Measurements from ENCODE around the gene EXT2. TPM values are rescaled to one million over a fixed set of nuclear protein-coding genes. Genes with fewer than 3 reads are reported as not detected.

Gene EXT2
- total RNA-seq, 1 donor from 2014 or later = 78.6 TPM

DNA sequence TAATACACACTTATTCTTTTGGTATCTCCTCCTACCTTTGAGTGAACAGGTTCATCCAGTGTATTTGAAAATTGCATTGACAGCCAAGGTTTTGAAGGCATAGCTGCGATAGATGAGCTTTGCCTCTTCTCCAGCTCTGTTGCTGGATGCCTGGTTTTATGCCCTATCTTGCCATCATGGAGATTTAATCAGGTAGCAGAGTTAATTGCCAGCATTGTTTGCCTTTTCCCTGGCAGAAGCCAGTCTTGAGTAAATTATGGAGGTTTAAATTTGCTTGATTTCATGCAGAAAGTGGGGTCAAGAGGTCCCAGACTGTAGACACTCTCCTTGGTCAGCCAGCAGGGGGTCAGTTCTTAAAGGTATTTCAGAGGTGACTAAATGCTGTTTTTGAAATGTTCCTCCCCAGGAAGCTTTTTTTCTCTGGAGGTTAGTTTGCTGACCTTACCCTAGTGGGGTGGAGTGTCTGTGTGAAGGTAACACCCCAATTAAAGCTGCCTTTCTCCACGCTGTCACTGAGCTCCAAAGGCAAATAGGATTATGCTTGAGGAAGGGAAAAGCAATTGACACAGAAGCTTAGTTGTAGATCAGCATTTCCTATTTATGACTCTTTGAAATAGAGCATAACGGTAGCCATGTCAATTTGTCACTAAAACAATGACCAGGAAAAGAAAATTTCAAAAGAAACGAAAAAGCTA is 96.0 kb downstream of the EXT2 start:
- H3K36me3 ChIP-seq = peaks cover 0 to 16% of the 10 kb centered on the region in 2 donors
- intact Hi-C loops (cut with DNase I) = no loop called here
- no peak for DNase-seq (ENCODE audit: extremely low spot score in 2 of 2)
- H3K4me1 ChIP-seq = no peaks in the 10 kb centered on the region
- TF ChIP-seq POLR2A (IDR thresholded peaks at IDR 0.05) = no peak
- peaks cover 9% of the 10 kb centered on the region for H3K9me3 ChIP-seq
- H3K4me3 ChIP-seq = no peak overlapping the region
- H3K27me3 ChIP-seq = no peaks in the 10 kb centered on the region
- H3K27ac ChIP-seq = no peak overlapping the region

- Histone ChIP-seq H3K9me3 (peaks cover 9% of the 10 kb centered on the region), H3K4me3 (no peak overlapping the region), H3K4me1 (no peaks in the 10 kb centered on the region), H3K27ac (no peak overlapping the region), H3K27me3 (no peaks in the 10 kb centered on the region), H3K36me3 (peaks cover 0 to 16% of the 10 kb centered on the region in 2 donors)
- intact Hi-C loops (cut with DNase I) = no loop called here
- TF ChIP-seq CTCF (IDR thresholded peaks at IDR 0.05) (no peak), POLR2A (IDR thresholded peaks at IDR 0.05) (no peak), POLR2AphosphoS5 (IDR thresholded peaks at IDR 0.05; ENCODE audit: insufficient read depth in 1 of 2, low read depth in 1 of 2) (no peak)
- no peak for DNase-seq (ENCODE audit: extremely low spot score in 2 of 2)
Measured at GRCh38 chr11:44192017-44192385, 96.5 kb downstream of the EXT2 start.

DNA sequence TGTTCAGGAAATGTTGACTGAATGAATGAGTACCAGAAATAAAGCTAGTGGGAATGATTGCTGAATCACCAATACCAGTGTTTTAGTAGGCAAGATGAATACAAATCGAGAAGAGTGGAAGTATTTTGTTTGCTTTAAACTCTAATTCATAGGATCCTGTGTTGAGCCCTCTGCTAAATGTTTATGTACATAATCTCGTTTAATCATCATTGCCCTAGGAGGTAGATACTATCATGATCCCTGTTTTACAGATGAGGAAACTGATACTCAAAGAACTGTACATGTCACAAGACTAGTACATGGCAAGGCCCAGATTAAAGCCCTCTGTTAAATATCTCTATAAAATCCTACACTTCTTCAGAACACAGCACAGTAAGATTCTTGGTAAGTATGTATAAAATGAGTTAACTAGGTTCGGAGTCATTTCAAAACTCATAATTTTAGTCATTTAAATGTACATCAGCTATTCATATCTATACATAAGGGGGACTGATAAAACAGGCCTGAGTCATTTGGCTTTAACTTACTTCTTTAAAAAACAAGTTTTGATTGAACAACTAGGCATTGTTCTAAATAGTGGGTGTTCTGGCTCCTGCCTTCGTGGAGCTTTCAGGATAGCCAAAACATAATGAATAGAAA is 97.1 kb downstream of the EXT2 start:
- no peaks in the 10 kb centered on the region for H3K27me3 ChIP-seq
- TF ChIP-seq POLR2AphosphoS5 (IDR thresholded peaks at IDR 0.05; ENCODE audit: insufficient read depth in 1 of 2, low read depth in 1 of 2) (no peak), POLR2A (IDR thresholded peaks at IDR 0.05) (no peak), CTCF (IDR thresholded peaks at IDR 0.05) (no peak)
- no peaks in the 10 kb centered on the region for H3K4me1 ChIP-seq
- no peak for DNase-seq (ENCODE audit: extremely low spot score in 2 of 2)
- intact Hi-C loops (cut with DNase I) = no loop called here
- peaks cover 9% of the 10 kb centered on the region for H3K9me3 ChIP-seq
- no peak overlapping the region for H3K4me3 ChIP-seq
- H3K27ac ChIP-seq = no peak overlapping the region
- peaks cover 0 to 16% of the 10 kb centered on the region in 2 donors for H3K36me3 ChIP-seq

DNA sequence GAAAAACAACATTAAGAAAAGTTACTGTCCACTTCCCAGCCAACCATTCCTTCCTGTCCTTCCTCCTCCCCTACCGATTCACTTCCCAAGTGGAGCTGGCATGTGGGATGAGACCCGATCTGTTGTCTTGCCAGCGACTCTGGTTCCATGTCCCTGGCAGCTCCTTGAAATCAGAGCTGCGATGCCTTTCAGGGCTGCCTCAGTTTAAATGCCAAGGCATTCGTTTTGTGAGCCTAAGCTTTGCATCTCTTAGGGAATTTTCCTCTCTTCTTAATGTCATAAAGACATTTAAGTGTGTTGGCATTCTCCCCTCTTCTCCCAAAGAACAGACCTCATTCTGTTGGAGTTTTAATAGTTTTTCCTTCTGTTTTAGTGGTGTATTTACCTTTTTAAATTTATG is 98.4 kb downstream of the EXT2 start:
- Histone ChIP-seq H3K4me1 (no peaks in the 10 kb centered on the region), H3K36me3 (peaks cover 0 to 19% of the 10 kb centered on the region in 2 donors), H3K27me3 (no peaks in the 10 kb centered on the region), H3K4me3 (no peak overlapping the region), H3K9me3 (peaks cover 3% of the 10 kb centered on the region), H3K27ac (no peak overlapping the region)
- TF ChIP-seq POLR2A (IDR thresholded peaks at IDR 0.05) = no peak
- no peak for TF ChIP-seq POLR2AphosphoS5 (IDR thresholded peaks at IDR 0.05; ENCODE audit: insufficient read depth in 1 of 2, low read depth in 1 of 2)
- no peak for TF ChIP-seq CTCF (IDR thresholded peaks at IDR 0.05)
- no peak for DNase-seq (ENCODE audit: extremely low spot score in 2 of 2)
- intact Hi-C loops (cut with DNase I) = no loop called here

DNA sequence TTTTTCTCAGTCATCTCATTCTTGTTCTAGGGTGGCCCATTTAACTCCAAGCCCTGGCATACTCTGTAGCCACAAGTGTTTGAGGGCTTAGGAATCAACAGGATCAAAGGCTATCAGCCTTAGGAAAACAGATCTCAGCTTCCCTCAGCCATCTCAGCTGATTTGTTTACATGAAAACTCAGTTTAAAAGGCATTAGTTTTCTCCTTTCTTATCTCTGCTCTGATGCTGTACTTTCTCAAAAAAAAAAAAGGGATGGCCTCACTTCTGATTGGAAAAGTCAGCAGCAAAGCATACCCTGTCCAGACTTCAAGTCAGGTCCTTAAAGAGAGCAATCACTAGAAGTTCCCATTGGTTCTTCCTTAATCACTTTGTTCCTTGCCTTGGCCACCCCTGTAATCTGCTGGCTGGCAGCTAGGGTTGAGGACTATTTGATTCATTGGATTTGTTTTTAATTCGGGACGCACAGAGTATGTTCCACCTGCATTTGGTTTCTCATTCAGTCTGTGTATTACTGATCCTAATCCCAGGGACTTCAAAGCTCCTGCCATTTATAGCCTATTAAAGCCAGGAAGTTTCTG is 102.8 kb downstream of the EXT2 start:
- Histone ChIP-seq H3K4me3 (no peak overlapping the region), H3K36me3 (peaks cover 0 to 21% of the 10 kb centered on the region in 2 donors), H3K27ac (no peak overlapping the region), H3K9me3 (no peaks in the 10 kb centered on the region), H3K4me1 (no peaks in the 10 kb centered on the region), H3K27me3 (no peaks in the 10 kb centered on the region)
- TF ChIP-seq POLR2A (IDR thresholded peaks at IDR 0.05) = no peak
- no peak for TF ChIP-seq CTCF (IDR thresholded peaks at IDR 0.05)
- TF ChIP-seq POLR2AphosphoS5 (IDR thresholded peaks at IDR 0.05; ENCODE audit: insufficient read depth in 1 of 2, low read depth in 1 of 2) = no peak
- no peak for DNase-seq (ENCODE audit: extremely low spot score in 2 of 2)
- intact Hi-C loops (cut with DNase I) = no loop called here
